ENCODE results near the gene NRL.

DNA sequence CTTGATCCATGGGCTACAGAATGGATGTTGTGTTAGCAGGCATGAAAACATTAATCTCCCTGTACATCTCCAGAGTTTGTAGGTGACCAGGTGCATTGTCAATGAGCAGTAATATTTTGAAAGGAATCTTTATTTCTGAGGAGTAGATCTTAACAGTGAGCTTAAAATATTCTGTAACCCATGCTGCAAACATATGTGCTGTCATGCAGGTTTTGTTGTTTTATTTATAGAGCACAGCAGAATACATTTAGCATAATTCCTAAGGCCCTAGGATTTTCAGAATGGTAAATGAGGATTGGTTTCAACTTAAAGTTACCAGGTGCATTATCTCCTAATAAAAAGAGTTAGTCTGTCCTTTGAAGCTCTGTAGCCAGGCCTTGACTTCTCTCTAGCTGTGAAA lies 12.2 kb upstream of the NRL start:
- TF ChIP-seq EZH2phosphoT487 (IDR thresholded peaks at IDR 0.05; ENCODE audit: borderline replicate concordance, low read depth, low read length) = no peak
- TF ChIP-seq, protein P1, sequence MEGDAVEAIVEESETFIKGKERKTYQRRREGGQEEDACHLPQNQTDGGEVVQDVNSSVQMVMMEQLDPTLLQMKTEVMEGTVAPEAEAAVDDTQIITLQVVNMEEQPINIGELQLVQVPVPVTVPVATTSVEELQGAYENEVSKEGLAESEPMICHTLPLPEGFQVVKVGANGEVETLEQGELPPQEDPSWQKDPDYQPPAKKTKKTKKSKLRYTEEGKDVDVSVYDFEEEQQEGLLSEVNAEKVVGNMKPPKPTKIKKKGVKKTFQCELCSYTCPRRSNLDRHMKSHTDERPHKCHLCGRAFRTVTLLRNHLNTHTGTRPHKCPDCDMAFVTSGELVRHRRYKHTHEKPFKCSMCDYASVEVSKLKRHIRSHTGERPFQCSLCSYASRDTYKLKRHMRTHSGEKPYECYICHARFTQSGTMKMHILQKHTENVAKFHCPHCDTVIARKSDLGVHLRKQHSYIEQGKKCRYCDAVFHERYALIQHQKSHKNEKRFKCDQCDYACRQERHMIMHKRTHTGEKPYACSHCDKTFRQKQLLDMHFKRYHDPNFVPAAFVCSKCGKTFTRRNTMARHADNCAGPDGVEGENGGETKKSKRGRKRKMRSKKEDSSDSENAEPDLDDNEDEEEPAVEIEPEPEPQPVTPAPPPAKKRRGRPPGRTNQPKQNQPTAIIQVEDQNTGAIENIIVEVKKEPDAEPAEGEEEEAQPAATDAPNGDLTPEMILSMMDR (conservative IDR thresholded peaks at IDR 0.05; ENCODE audit: low read length) = no peak
